Measurements from ENCODE around the gene OR1L8.

OR1L8 gene

GRCh38 chr9:122561446-122561845, 21.7 kb downstream of the OR1L8 start:
- no peaks in the 10 kb centered on the region for H3K79me2 ChIP-seq (ENCODE audit: control insufficient read depth, low read length)
- no peaks in the 10 kb centered on the region for H3K36me3 ChIP-seq (ENCODE audit: control insufficient read depth, low read length)
- no peaks in the 10 kb centered on the region for H3K9me2 ChIP-seq (replicated peaks; ENCODE audit: control insufficient read depth, low read length)
- no peaks in the 10 kb centered on the region for H3F3A ChIP-seq (ENCODE audit: control insufficient read depth, insufficient read depth)
- no peak overlapping the region for H3K27ac ChIP-seq (ENCODE audit: low read depth, low read length)
- H3K9me3 ChIP-seq (ENCODE audit: control insufficient read depth, insufficient read depth, low read length), result peaks cover 4% of the 10 kb centered on the region; the same call in 1 of the 2 replicates
- no peak overlapping the region for H3K4me2 ChIP-seq (ENCODE audit: low read length)
- H4K20me1 ChIP-seq (ENCODE audit: control insufficient read depth, insufficient read depth, low read depth, low read length), result no peaks in the 10 kb centered on the region
- TF ChIP-seq EZH2phosphoT487 (IDR thresholded peaks at IDR 0.05; ENCODE audit: borderline replicate concordance, low read length), result no peak
- TF ChIP-seq, protein P1, sequence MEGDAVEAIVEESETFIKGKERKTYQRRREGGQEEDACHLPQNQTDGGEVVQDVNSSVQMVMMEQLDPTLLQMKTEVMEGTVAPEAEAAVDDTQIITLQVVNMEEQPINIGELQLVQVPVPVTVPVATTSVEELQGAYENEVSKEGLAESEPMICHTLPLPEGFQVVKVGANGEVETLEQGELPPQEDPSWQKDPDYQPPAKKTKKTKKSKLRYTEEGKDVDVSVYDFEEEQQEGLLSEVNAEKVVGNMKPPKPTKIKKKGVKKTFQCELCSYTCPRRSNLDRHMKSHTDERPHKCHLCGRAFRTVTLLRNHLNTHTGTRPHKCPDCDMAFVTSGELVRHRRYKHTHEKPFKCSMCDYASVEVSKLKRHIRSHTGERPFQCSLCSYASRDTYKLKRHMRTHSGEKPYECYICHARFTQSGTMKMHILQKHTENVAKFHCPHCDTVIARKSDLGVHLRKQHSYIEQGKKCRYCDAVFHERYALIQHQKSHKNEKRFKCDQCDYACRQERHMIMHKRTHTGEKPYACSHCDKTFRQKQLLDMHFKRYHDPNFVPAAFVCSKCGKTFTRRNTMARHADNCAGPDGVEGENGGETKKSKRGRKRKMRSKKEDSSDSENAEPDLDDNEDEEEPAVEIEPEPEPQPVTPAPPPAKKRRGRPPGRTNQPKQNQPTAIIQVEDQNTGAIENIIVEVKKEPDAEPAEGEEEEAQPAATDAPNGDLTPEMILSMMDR (IDR thresholded peaks at IDR 0.05; ENCODE audit: low read depth, low read length, poor library complexity, severe bottlenecking), result no peak
- H3K4me3 ChIP-seq (ENCODE audit: low read length), result no peak overlapping the region
- H3K4me1 ChIP-seq (ENCODE audit: control insufficient read depth, low read length), result no peaks in the 10 kb centered on the region
- H3K27me3 ChIP-seq (ENCODE audit: control insufficient read depth, low read length), result 0 out of 2 replicates have a peak, but pooled peaks cover 2% of the 10 kb centered on the region

DNA sequence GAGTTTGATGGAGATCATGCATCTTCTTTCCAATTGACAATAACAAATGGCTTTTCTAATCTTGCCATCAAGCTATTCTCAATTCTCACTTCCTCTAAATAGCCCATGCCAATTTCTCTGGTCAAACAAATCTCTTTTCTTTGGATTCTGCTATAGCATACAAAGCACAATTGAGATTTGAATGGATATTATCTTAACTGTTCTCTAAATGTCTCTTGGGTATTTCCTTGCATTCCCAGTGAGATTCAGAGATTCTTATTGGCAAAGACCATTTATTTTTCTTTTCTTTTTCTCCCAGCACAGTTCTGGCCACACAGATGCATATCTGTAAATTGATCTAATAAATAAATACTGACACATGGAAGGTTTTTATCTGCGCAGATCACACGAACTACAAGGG, 30.4 kb downstream of the OR1L8 start, which contains the start of gene OR1N2:
TSS of gene OR1N2 (plus strand) at position 301 of the 400 bp plus-strand sequence. CDS start 100 bp downstream, outside the sequence.
- no peak within 1 kb of the TSS for H3K4me2 ChIP-seq (ENCODE audit: low read length)
- H3K79me2 ChIP-seq (ENCODE audit: control insufficient read depth, low read length), result no peaks in the 10 kb centered on the region
- no peaks in the 10 kb centered on the region for H3F3A ChIP-seq (ENCODE audit: control insufficient read depth, insufficient read depth)
- no peaks in the 10 kb centered on the region for H3K4me1 ChIP-seq (ENCODE audit: control insufficient read depth, low read length)
- H3K9me3 ChIP-seq (ENCODE audit: control insufficient read depth, insufficient read depth, low read length), result no peaks in the 10 kb centered on the region
- TF ChIP-seq EZH2phosphoT487 (IDR thresholded peaks at IDR 0.05; ENCODE audit: borderline replicate concordance, low read length), result no peak
- TF ChIP-seq, protein P1 (IDR thresholded peaks at IDR 0.05; ENCODE audit: low read depth, low read length, poor library complexity, severe bottlenecking), result no peak
- H3K36me3 ChIP-seq (ENCODE audit: control insufficient read depth, low read length), result no peaks in the 10 kb centered on the region
- H3K27me3 ChIP-seq (ENCODE audit: control insufficient read depth, low read length), result peaks cover 23% of the 10 kb centered on the region; the same call in 1 of the 2 replicates
- no peaks in the 10 kb centered on the region for H4K20me1 ChIP-seq (ENCODE audit: control insufficient read depth, insufficient read depth, low read depth, low read length)
- H3K4me3 ChIP-seq (ENCODE audit: low read length), result no peak within 1 kb of the TSS
- H3K9me2 ChIP-seq (replicated peaks; ENCODE audit: control insufficient read depth, low read length), result no peaks in the 10 kb centered on the region
- no peak within 1 kb of the TSS for H3K27ac ChIP-seq (ENCODE audit: low read depth, low read length)

GRCh38 chr9:122551371-122551770, 31.8 kb downstream of the OR1L8 start:
- no peaks in the 10 kb centered on the region for H4K20me1 ChIP-seq (ENCODE audit: control insufficient read depth, insufficient read depth, low read depth, low read length)
- no peaks in the 10 kb centered on the region for H3K9me3 ChIP-seq (ENCODE audit: control insufficient read depth, insufficient read depth, low read length)
- no peaks in the 10 kb centered on the region for H3K36me3 ChIP-seq (ENCODE audit: control insufficient read depth, low read length)
- no peaks in the 10 kb centered on the region for H3K79me2 ChIP-seq (ENCODE audit: control insufficient read depth, low read length)
- no peak overlapping the region for H3K4me3 ChIP-seq (ENCODE audit: low read length)
- no peak overlapping the region for H3K4me2 ChIP-seq (ENCODE audit: low read length)
- H3K27me3 ChIP-seq (ENCODE audit: control insufficient read depth, low read length), result peaks cover 21% of the 10 kb centered on the region; the same call in 1 of the 2 replicates
- TF ChIP-seq, protein P1 (IDR thresholded peaks at IDR 0.05; ENCODE audit: low read depth, low read length, poor library complexity, severe bottlenecking), result no peak
- H3F3A ChIP-seq (ENCODE audit: control insufficient read depth, insufficient read depth), result no peaks in the 10 kb centered on the region
- no peaks in the 10 kb centered on the region for H3K9me2 ChIP-seq (replicated peaks; ENCODE audit: control insufficient read depth, low read length)
- H3K4me1 ChIP-seq (ENCODE audit: control insufficient read depth, low read length), result no peaks in the 10 kb centered on the region
- no peak overlapping the region for H3K27ac ChIP-seq (ENCODE audit: low read depth, low read length)

Measured in DOHH2 (cell line).